ENCODE data around the gene CCDC192. TPM values are rescaled to one million over a fixed set of nuclear protein-coding genes. Genes with fewer than 3 reads are reported as not detected.

The CCDC192 gene
- total and polyA plus RNA-seq, 2 donors (not counting 3 experiments of a cell fraction or from before 2014, with no cell fraction given) = not detected

- no peaks in the 10 kb centered on the region for H3K9me1 ChIP-seq (replicated peaks; ENCODE audit: control insufficient read depth, extremely low read depth, insufficient read depth, low read length)
- no peak overlapping the region for H3K4me2 ChIP-seq (ENCODE audit: insufficient read depth, low read length)
- H3K9ac ChIP-seq (replicated peaks; ENCODE audit: extremely low read depth, insufficient read depth, low read length) = no peak overlapping the region
- DNase-seq (ENCODE audit: low read depth, low spot score) (no peak), FAIRE-seq (no peak)
- no peak overlapping the region for H2AFZ ChIP-seq (ENCODE audit: low read depth, low read length)
- POLR2A ChIA-PET = interaction anchor here (0.6 kb wide), 1 partner anchor 121 kb away, joined by 3 read pairs; no protein-coding TSS in a partner anchor
- no peaks in the 10 kb centered on the region for H3K79me2 ChIP-seq (ENCODE audit: control insufficient read depth, insufficient read depth, low read length)
- no peaks in the 10 kb centered on the region for H3K27me3 ChIP-seq (ENCODE audit: control insufficient read depth in 2 of 2, insufficient read depth in 2 of 2, low read length in 2 of 2)
- CTCF ChIA-PET = no interaction called here
- intact Hi-C loops (cut with micrococcal nuclease) = no loop called here
- BruUV-seq (replicated peaks) = no TSS peak
- no peaks in the 10 kb centered on the region for H4K20me1 ChIP-seq (replicated peaks; ENCODE audit: control insufficient read depth, extremely low read depth, insufficient read depth, low read length)
- H3K4me3 ChIP-seq (replicated peaks in 1 of 3; ENCODE audit: insufficient read depth in 1 of 3, low read depth in 1 of 3, low read length in 3 of 3) = no peak overlapping the region
- H3K36me3 ChIP-seq (ENCODE audit: control insufficient read depth in 2 of 2, extremely low read depth in 1 of 2, insufficient read depth in 2 of 2, low read length in 2 of 2) = no peaks in the 10 kb centered on the region
- TF ChIP-seq CTCF (IDR thresholded peaks at IDR 0.05; ENCODE audit: extremely low read depth in 1 of 2, insufficient read depth in 1 of 2, low read depth in 1 of 2, low read length in 2 of 2) (no peak), POLR2A (IDR thresholded peaks at IDR 0.05; ENCODE audit: low read depth, low read length) (no peak), GATA2 (IDR thresholded peaks at IDR 0.05; ENCODE audit: insufficient read depth, insufficient read length, low read depth, low read length) (no peak), JUN (IDR thresholded peaks at IDR 0.05; ENCODE audit: borderline replicate concordance, insufficient read depth, insufficient read length, low read depth) (no peak), FOS (IDR thresholded peaks at IDR 0.05; ENCODE audit: borderline replicate concordance, insufficient read depth, low read length) (no peak), MAX (IDR thresholded peaks at IDR 0.05; ENCODE audit: insufficient read depth, insufficient read length) (no peak), MYC (IDR thresholded peaks at IDR 0.05; ENCODE audit: low read depth, low read length) (no peak), POLR2AphosphoS5 (IDR thresholded peaks at IDR 0.05; ENCODE audit: insufficient read depth, low read depth, low read length) (no peak), EZH2 (IDR thresholded peaks at IDR 0.05; ENCODE audit: borderline replicate concordance, low read depth, low read length, severe bottlenecking) (no peak)
- no peaks in the 10 kb centered on the region for H3K9me3 ChIP-seq (replicated peaks; ENCODE audit: control insufficient read depth, insufficient read depth, low read length)
- no peak overlapping the region for H3K27ac ChIP-seq (ENCODE audit: insufficient read depth, low read depth, low read length)
- dilution Hi-C loops (cut with MboI; ENCODE audit: extremely low pct_ligation_motif_present, low sequenced_read_pairs) = no loop called here
- no peaks in the 10 kb centered on the region for H3K4me1 ChIP-seq (ENCODE audit: control insufficient read depth, extremely low read depth, insufficient read depth, low read length)
Observed at GRCh38 chr5:127967323-127967982, 264.3 kb downstream of the CCDC192 start.

Data from endothelial cell of umbilical vein (primary cell).